K562 (cell line): ENCODE data around the gene AMZ2.
"Not testable (repeated sequence)": the region's sequence is repeated elsewhere in the genome, so short reads cannot be mapped to it uniquely, and the experiment has no call there.

Experiments used
- EP300 ChIP-seq: IDR thresholded peaks from 2 replicates; pipeline ENCODE4 v1.6.1; 2012; ENCODE audit warnings: low read length, improper control_type of control experiment
- MAFF ChIP-seq: IDR thresholded peaks from 2 replicates; pipeline ENCODE4 v1.6.1; 2012; ENCODE audit warnings: low read length, improper control_type of control experiment
- RAD21 ChIP-seq, 2 experiments: fragments of 250-450 bp in 1 of 2; fragments of 450-650 bp in 1 of 2; sonication (Bioruptor Pico) in 1 of 2; formaldehyde crosslinking in 1 of 2; IDR thresholded peaks in 1 of 2; conservative IDR thresholded peaks in 1 of 2; 2 replicates each; pipeline versions ENCODE4 v1.4.0 to v1.8.0; 2020 to 2022; ENCODE audit warnings: mild to moderate bottlenecking in 2 of 2, moderate library complexity in 1 of 2
- TBL1XR1 ChIP-seq, 2 experiments: IDR thresholded peaks; 2 replicates each; pipeline ENCODE4 v1.6.1; 2012; ENCODE audit warnings: improper control_type of control experiment in 2 of 2, low read length in 2 of 2, mild to moderate bottlenecking in 1 of 2
- TF ChIP-seq, protein P1 (sequence below), 3 experiments: IDR thresholded peaks in 2 of 3; conservative IDR thresholded peaks in 1 of 3; 2 replicates each; pipeline ENCODE4 v1.5.1; 2011 to 2012; ENCODE audit warnings: low read length in 3 of 3, mild to moderate bottlenecking in 3 of 3, control low read depth in 2 of 3, improper control_type of control experiment in 1 of 3, inconsistent platforms in 1 of 3, low read depth in 1 of 3, mixed read lengths in 1 of 3, moderate library complexity in 1 of 3; ENCODE audit not compliant: insufficient read depth in 2 of 3
- TF ChIP-seq, protein P2 (sequence below): fragments of 450-650 bp; conservative IDR thresholded peaks from 2 replicates; pipeline ENCODE4 v1.6.1; 2016; ENCODE audit warnings: missing genetic modification characterization, low read depth, mild to moderate bottlenecking, missing compliant biosample characterization, moderate library complexity
- TF ChIP-seq, protein P3 (sequence below): fragments of 450-650 bp; IDR thresholded peaks from 2 replicates; pipeline ENCODE4 v1.6.1; 2016; ENCODE audit warnings: mild to moderate bottlenecking, moderate library complexity

DNA sequence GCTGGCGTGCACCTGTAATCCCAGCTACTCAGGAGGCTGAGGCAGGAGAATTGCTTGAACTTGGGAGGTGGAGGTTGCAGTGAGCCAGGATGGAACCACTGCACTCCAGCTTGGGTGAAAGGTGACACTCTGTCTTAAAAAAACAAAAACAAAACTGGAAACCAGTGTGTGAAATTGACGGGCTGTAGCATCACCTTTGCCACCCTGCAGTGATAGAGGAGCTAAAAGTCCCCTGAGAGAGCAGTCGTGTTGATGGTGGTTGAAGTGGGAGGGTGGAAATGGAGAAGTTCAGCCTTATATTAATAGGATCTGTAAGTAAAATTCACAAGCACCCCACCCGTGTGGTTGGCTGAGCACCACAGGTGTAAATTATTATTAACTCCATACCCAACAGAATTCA, 22.8 kb upstream of the AMZ2 start:
- TF ChIP-seq MAFF; TBL1XR1 (IDR thresholded peaks at IDR 0.05; ENCODE audit: low read length in 2 of 2); RAD21 (CRISPR knock-in tag; conservative IDR thresholded peaks at IDR 0.05 in 1 of 2, IDR thresholded peaks at IDR 0.05 in 1 of 2); EP300: not testable (repeated sequence)
- TF ChIP-seq, protein P1, sequence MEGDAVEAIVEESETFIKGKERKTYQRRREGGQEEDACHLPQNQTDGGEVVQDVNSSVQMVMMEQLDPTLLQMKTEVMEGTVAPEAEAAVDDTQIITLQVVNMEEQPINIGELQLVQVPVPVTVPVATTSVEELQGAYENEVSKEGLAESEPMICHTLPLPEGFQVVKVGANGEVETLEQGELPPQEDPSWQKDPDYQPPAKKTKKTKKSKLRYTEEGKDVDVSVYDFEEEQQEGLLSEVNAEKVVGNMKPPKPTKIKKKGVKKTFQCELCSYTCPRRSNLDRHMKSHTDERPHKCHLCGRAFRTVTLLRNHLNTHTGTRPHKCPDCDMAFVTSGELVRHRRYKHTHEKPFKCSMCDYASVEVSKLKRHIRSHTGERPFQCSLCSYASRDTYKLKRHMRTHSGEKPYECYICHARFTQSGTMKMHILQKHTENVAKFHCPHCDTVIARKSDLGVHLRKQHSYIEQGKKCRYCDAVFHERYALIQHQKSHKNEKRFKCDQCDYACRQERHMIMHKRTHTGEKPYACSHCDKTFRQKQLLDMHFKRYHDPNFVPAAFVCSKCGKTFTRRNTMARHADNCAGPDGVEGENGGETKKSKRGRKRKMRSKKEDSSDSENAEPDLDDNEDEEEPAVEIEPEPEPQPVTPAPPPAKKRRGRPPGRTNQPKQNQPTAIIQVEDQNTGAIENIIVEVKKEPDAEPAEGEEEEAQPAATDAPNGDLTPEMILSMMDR (IDR thresholded peaks at IDR 0.05 in 2 of 3, conservative IDR thresholded peaks at IDR 0.05 in 1 of 3; ENCODE audit: insufficient read depth in 2 of 3, low read depth in 1 of 3, low read length in 3 of 3), result not testable (repeated sequence)
- TF ChIP-seq, protein P2, sequence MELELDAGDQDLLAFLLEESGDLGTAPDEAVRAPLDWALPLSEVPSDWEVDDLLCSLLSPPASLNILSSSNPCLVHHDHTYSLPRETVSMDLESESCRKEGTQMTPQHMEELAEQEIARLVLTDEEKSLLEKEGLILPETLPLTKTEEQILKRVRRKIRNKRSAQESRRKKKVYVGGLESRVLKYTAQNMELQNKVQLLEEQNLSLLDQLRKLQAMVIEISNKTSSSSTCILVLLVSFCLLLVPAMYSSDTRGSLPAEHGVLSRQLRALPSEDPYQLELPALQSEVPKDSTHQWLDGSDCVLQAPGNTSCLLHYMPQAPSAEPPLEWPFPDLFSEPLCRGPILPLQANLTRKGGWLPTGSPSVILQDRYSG, result not testable (repeated sequence)
- TF ChIP-seq, protein P3, sequence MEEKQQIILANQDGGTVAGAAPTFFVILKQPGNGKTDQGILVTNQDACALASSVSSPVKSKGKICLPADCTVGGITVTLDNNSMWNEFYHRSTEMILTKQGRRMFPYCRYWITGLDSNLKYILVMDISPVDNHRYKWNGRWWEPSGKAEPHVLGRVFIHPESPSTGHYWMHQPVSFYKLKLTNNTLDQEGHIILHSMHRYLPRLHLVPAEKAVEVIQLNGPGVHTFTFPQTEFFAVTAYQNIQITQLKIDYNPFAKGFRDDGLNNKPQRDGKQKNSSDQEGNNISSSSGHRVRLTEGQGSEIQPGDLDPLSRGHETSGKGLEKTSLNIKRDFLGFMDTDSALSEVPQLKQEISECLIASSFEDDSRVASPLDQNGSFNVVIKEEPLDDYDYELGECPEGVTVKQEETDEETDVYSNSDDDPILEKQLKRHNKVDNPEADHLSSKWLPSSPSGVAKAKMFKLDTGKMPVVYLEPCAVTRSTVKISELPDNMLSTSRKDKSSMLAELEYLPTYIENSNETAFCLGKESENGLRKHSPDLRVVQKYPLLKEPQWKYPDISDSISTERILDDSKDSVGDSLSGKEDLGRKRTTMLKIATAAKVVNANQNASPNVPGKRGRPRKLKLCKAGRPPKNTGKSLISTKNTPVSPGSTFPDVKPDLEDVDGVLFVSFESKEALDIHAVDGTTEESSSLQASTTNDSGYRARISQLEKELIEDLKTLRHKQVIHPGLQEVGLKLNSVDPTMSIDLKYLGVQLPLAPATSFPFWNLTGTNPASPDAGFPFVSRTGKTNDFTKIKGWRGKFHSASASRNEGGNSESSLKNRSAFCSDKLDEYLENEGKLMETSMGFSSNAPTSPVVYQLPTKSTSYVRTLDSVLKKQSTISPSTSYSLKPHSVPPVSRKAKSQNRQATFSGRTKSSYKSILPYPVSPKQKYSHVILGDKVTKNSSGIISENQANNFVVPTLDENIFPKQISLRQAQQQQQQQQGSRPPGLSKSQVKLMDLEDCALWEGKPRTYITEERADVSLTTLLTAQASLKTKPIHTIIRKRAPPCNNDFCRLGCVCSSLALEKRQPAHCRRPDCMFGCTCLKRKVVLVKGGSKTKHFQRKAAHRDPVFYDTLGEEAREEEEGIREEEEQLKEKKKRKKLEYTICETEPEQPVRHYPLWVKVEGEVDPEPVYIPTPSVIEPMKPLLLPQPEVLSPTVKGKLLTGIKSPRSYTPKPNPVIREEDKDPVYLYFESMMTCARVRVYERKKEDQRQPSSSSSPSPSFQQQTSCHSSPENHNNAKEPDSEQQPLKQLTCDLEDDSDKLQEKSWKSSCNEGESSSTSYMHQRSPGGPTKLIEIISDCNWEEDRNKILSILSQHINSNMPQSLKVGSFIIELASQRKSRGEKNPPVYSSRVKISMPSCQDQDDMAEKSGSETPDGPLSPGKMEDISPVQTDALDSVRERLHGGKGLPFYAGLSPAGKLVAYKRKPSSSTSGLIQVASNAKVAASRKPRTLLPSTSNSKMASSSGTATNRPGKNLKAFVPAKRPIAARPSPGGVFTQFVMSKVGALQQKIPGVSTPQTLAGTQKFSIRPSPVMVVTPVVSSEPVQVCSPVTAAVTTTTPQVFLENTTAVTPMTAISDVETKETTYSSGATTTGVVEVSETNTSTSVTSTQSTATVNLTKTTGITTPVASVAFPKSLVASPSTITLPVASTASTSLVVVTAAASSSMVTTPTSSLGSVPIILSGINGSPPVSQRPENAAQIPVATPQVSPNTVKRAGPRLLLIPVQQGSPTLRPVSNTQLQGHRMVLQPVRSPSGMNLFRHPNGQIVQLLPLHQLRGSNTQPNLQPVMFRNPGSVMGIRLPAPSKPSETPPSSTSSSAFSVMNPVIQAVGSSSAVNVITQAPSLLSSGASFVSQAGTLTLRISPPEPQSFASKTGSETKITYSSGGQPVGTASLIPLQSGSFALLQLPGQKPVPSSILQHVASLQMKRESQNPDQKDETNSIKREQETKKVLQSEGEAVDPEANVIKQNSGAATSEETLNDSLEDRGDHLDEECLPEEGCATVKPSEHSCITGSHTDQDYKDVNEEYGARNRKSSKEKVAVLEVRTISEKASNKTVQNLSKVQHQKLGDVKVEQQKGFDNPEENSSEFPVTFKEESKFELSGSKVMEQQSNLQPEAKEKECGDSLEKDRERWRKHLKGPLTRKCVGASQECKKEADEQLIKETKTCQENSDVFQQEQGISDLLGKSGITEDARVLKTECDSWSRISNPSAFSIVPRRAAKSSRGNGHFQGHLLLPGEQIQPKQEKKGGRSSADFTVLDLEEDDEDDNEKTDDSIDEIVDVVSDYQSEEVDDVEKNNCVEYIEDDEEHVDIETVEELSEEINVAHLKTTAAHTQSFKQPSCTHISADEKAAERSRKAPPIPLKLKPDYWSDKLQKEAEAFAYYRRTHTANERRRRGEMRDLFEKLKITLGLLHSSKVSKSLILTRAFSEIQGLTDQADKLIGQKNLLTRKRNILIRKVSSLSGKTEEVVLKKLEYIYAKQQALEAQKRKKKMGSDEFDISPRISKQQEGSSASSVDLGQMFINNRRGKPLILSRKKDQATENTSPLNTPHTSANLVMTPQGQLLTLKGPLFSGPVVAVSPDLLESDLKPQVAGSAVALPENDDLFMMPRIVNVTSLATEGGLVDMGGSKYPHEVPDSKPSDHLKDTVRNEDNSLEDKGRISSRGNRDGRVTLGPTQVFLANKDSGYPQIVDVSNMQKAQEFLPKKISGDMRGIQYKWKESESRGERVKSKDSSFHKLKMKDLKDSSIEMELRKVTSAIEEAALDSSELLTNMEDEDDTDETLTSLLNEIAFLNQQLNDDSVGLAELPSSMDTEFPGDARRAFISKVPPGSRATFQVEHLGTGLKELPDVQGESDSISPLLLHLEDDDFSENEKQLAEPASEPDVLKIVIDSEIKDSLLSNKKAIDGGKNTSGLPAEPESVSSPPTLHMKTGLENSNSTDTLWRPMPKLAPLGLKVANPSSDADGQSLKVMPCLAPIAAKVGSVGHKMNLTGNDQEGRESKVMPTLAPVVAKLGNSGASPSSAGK, result not testable (repeated sequence)
